Prostate gland (tissue), 2 donors: Measurements from ENCODE around the gene EIF4B. TPM values are rescaled to one million over a fixed set of nuclear protein-coding genes. Genes with fewer than 3 reads are reported as not detected.

ENCODE experiments used
- DNase-seq: peaks from one replicate; pipeline ENCODE4 v3.0.0-alpha.2; 2019; ENCODE audit warnings: low spot score
- H3K27ac ChIP-seq, 2 donors: fragments of 200-600 bp; sonication (generic); 2 replicates each; pipeline ENCODE4 v1.5.1; 2017 to 2019
- H3K27me3 ChIP-seq: fragments of 200-600 bp; sonication (generic); replicated peaks from 2 replicates; pipeline ENCODE4 v1.5.1; 2019; ENCODE audit not compliant: insufficient read depth
- H3K36me3 ChIP-seq, 2 donors: fragments of 200-600 bp; sonication (generic); 1 replicate in 1 of 2; 2 replicates in 1 of 2; pipeline versions ENCODE4 v1.5.1 to v1.8.1; 2017 to 2019
- H3K4me1 ChIP-seq: fragments of 200-600 bp; sonication (generic); replicated peaks from 2 replicates; pipeline ENCODE4 v1.5.1; 2019
- H3K4me3 ChIP-seq, 2 donors: fragments of 200-600 bp; sonication (generic); 2 replicates each; pipeline ENCODE4 v1.5.1; 2017 to 2019
- H3K9me3 ChIP-seq: fragments of 200-600 bp; sonication (generic); 2 replicates; pipeline ENCODE4 v1.5.1; 2017
- CTCF ChIP-seq, 4 experiments: fragments of 200-600 bp in 2 of 4; fragments of 450-650 bp in 2 of 4; sonication (generic) in 2 of 4; IDR thresholded peaks; 1 replicate in 3 of 4; 2 replicates in 1 of 4; pipeline ENCODE4 v1.5.1; 2016 to 2019; ENCODE audit warnings: antibody characterized with exemption in 4 of 4, mild to moderate bottlenecking in 2 of 4, moderate library complexity in 2 of 4
- POLR2A ChIP-seq: fragments of 450-650 bp; IDR thresholded peaks from one replicate; pipeline ENCODE4 v1.6.1; 2016; ENCODE audit warnings: antibody characterized with exemption, mild to moderate bottlenecking
- POLR2AphosphoS5 ChIP-seq: sonication (generic); formaldehyde crosslinking; IDR thresholded peaks from one replicate; pipeline ENCODE4 v1.6.1; 2017; ENCODE audit warnings: antibody characterized with exemption
- WGBS: methylation state at CpG from one replicate; pipeline ENCODE4 v1.1.5; 2018; 5-methylcytosine and 5-hydroxymethylcytosine counted together
- intact Hi-C: fragments of 100-400 bp; cut with DNase I; formaldehyde crosslinking; loops from one replicate; pipeline ENCODE4 v1.14.2; 2022
- total RNA-seq, 2 donors: library from RNA; depleted of rRNA; stranded (reverse); fragments of >200 nt; gene quantifications; one replicate each; pipeline ENCODE4 v1.1.0, GENCODE V29; 2016

Gene EIF4B
- total RNA-seq, 2 donors from 2014 or later: 419 to 458 TPM

DNA sequence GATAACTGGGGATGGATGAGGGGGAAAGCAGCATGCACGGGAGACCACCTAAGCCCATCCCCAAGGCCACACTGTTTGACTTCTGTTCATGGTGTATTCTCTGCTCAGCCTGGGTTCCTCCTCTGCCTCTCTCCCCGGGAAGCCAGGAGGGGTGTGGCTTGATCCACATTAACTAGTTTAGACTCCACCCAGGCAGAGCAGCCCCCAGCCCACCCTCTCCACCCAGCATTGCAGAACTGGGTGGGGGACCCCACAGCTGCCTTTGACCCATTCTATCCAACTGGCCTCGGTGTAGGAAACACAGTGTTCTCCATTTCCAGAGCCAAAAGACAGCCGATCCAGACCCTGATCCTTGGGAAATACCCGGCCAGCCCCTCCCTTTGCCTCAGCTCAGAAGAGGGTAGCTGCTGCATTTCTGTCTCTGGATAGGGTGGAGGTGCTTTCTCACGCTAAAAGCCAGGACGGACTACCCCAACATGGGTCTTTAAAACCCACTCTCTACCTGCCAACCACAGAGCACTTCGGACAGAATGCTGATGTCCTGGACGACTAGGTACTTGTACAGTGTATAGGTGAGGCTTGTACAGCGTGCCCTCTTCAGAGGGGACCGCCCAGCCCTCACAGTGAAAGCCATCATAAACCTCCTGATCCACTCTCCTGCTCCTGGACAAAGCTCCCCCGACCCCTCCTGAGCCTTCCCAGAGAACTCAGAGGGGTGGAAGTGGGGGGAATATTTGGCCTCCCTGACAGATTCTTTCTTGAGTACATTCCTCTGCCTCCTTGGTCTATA, 63.6 kb downstream of the EIF4B start:
- Histone ChIP-seq H3K4me3 (no peak overlapping the region), H3K36me3 (peaks cover 0 to 18% of the 10 kb centered on the region in 2 donors), H3K9me3 (no peaks in the 10 kb centered on the region), H3K4me1 (peaks cover 15% of the 10 kb centered on the region), H3K27me3 (no peaks in the 10 kb centered on the region), H3K27ac (peak overlapping the region; percentile 47 to 62)
- intact Hi-C loops: loop anchor here (5.0 kb wide), 1 partner anchor 87 kb away; no protein-coding TSS in a partner anchor
- DNase-seq: no peak
- TF ChIP-seq POLR2A: no peak
- TF ChIP-seq POLR2AphosphoS5: no peak
- TF ChIP-seq CTCF (IDR thresholded peaks at IDR 0.05): no peak
- 38% methylated on average over 12 of the region's 12 CpGs for WGBS

DNA sequence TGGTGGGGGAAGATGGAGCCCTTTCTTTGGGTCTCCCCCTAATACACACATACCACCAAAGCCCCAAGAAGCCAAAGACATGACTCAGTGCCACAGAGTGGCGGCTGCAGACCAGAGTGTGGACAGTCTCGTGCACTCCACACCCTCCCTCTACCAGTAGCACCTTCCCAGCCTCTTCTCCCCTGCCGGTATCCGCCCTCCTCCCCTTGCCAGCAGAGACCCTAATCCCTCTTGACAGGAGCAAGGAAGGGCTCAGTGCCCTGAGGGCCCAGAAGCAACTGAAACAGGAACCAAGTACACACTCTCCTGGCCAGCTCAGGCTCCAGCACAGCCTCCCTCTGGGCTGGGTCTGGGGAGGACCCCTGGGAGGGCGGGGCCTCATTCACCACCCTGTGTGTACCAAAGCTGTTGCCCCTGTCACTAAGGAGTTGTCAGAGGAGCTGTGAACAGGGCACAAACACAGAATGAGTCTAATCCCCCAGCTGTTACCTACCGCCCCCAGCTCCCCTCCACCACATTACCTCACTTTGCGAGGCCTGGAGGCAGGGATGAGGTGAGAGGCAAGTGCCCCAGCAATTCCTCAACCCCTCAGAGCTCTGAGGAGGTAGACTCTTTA, 64.7 kb downstream of the EIF4B start:
- TF ChIP-seq CTCF (IDR thresholded peaks at IDR 0.05): no peak
- TF ChIP-seq POLR2AphosphoS5: no peak
- no peak for TF ChIP-seq POLR2A
- 48% methylated on average over 7 of the region's 7 CpGs for WGBS
- H3K9me3 ChIP-seq: no peaks in the 10 kb centered on the region
- H3K4me3 ChIP-seq: no peak overlapping the region
- intact Hi-C loops: no loop called here
- no peak for DNase-seq
- H3K27ac ChIP-seq: peak overlapping the region; percentile 60 to 62
- peaks cover 0 to 18% of the 10 kb centered on the region in 2 donors for H3K36me3 ChIP-seq
- H3K27me3 ChIP-seq: no peaks in the 10 kb centered on the region
- H3K4me1 ChIP-seq: peaks cover 15% of the 10 kb centered on the region

- Histone ChIP-seq H3K9me3 (no peaks in the 10 kb centered on the region), H3K36me3 (peaks cover 0 to 25% of the 10 kb centered on the region in 2 donors), H3K4me3 (no peak overlapping the region), H3K27ac (peak overlapping the region; percentile 60 to 62), H3K4me1 (peaks cover 15% of the 10 kb centered on the region), H3K27me3 (no peaks in the 10 kb centered on the region)
- DNase-seq: no peak
- TF ChIP-seq POLR2AphosphoS5: peak; percentile 47
- TF ChIP-seq POLR2A: no peak
- intact Hi-C loops: no loop called here
- WGBS: 31% methylated on average over 11 of the region's 11 CpGs
Measured at GRCh38 chr12:53071591-53072551, 65.6 kb downstream of the EIF4B start.

DNA sequence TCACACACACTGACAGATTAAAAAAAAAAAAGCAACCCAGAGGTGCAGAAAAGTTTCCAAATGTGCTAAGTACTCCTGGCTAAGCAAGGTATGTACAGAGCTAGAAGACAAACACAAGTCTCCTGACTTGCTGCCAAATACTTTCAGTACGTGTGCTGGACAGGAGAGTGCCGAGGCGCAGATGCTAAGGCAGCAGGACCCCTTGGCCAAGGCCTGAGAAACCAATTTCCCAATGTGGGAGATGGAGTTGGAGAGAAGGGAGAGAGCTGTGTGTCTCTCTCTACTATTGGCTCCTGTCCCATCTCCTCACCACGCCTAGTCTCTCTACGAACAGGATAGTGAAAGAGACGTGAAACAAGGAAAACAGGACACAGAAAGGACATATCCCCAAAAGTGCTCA, 67.6 kb downstream of the EIF4B start:
- intact Hi-C loops: no loop called here
- no peak for DNase-seq
- Histone ChIP-seq H3K4me1 (peaks cover 15% of the 10 kb centered on the region), H3K27me3 (no peaks in the 10 kb centered on the region), H3K4me3 (no peak overlapping the region), H3K36me3 (peaks cover 0 to 13% of the 10 kb centered on the region in 2 donors), H3K27ac (peak overlapping the region; percentile 54 to 57), H3K9me3 (no peaks in the 10 kb centered on the region)
- WGBS: 16% methylated on average over 6 of the region's 6 CpGs
- TF ChIP-seq POLR2AphosphoS5 (peak; percentile 75), CTCF (IDR thresholded peaks at IDR 0.05) (no peak), POLR2A (no peak)
